Erythroblast (primary cell): ENCODE results near the gene SMAD9.

Experiments
- DNase-seq, 2 experiments: peaks; one replicate each; lab custom pipeline; 2025; lab: John Stamatoyannopoulos, UW
- GATA1 ChIP-seq: IDR thresholded peaks from 2 replicates; pipeline ENCODE4 v1.6.1; 2011; ENCODE audit warnings: low read depth, mild to moderate bottlenecking, control low read depth, low read length, moderate library complexity
- POLR2A ChIP-seq: IDR thresholded peaks from 2 replicates; pipeline ENCODE4 v1.6.1; 2011; ENCODE audit warnings: mild to moderate bottlenecking, low read length

Gene SMAD9

GRCh38 chr13:36918246-36919131 is 1.5 kb downstream of the SMAD9 start:
- TF ChIP-seq POLR2A = no peak
- TF ChIP-seq GATA1 = no peak
- no peak for DNase-seq

- DNase-seq = no peak
- TF ChIP-seq GATA1 (no peak), POLR2A (no peak)
These were observed 2.7 kb downstream of the SMAD9 start for GRCh38 chr13:36917311-36917710.

- TF ChIP-seq GATA1 (no peak), POLR2A (no peak)
These were observed 4.0 kb downstream of the SMAD9 start for GRCh38 chr13:36915896-36916640.

GRCh38 chr13:36915106-36915505 is 4.9 kb downstream of the SMAD9 start:
- no peak for DNase-seq
- TF ChIP-seq GATA1 = no peak
- TF ChIP-seq POLR2A = no peak

More at GRCh38 chr13:36915896-36916640, 4.0 kb downstream of the SMAD9 start:
- DNase-seq = no peak

- DNase-seq = no peak
These were observed 5.4 kb downstream of the SMAD9 start for GRCh38 chr13:36914648-36915047.

DNA sequence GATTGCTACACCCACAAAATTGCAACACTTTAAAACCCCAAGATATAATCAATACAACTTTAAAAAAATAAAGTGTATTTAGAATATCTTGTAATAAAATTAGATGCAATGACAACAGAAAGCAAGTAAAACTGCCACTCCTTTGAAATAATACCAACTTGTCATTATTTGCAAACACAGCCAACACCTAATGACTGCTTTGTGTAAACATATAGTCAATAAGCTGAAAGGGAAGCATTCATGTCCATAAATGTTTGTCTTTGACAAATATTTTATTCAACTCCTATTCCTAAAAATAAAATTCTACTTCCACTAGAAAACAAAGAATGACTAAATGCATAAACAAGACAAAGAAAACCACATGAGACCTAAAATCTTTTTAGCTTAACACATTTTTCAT is 6.6 kb downstream of the SMAD9 start:
- TF ChIP-seq GATA1 (no peak), POLR2A (no peak)
- DNase-seq = no peak

More at GRCh38 chr13:36914648-36915047, 5.4 kb downstream of the SMAD9 start:
- TF ChIP-seq GATA1 (no peak), POLR2A (no peak)

- no peak for TF ChIP-seq POLR2A
- no peak for DNase-seq
These were observed 7.1 kb downstream of the SMAD9 start for GRCh38 chr13:36912973-36913372.

DNA sequence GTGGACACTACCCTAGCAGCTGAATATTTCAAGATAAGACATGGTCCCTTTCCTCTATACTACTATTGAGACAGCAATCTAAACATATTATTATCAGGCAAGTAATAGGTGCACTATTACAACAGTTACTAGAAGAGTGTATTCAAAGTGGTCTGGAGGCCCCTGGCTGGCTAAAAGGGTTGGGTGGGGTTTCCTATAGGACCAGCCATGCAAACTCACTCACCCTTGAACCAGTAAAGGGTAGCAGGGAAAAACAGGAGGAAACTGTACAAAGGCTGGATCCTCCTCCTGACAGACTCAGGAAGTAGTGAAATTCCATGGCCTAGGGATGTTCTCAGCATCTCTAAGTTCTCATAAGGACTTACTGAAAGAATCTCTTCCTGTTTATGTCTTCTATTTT is 7.7 kb downstream of the SMAD9 start:
- DNase-seq = no peak
- TF ChIP-seq GATA1 (no peak), POLR2A (no peak)

DNA sequence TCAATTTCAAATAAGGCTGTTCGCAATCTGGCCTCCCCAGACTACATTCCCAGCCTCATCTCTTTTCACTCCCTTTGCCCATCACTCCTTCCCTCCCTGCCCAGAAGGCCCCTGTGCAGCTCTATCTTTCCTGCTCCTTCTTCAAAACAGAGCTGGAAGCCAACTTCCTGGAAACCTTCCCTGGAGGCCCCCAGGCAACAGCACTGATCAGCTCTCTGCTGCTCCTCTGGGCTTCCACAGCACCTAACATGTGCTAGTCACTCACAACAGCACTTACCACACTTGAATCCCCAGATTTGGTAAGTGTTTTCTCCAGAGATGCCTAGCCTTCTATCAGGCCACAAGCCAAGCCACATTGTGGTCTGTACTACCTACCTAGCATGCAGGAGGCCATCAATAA is 9.5 kb downstream of the SMAD9 start:
- DNase-seq = no peak
- no peak for TF ChIP-seq GATA1
- TF ChIP-seq POLR2A = no peak

- TF ChIP-seq GATA1 = no peak
- no peak for TF ChIP-seq POLR2A
- DNase-seq = no peak
These were observed 12.2 kb downstream of the SMAD9 start for GRCh38 chr13:36907821-36908220.

GRCh38 chr13:36907266-36907665 is 12.8 kb downstream of the SMAD9 start:
- no peak for DNase-seq
- TF ChIP-seq GATA1 (no peak), POLR2A (no peak)

- DNase-seq = no peak
- TF ChIP-seq GATA1 (no peak), POLR2A (no peak)
These were observed 14.1 kb downstream of the SMAD9 start for GRCh38 chr13:36905944-36906343.

DNA sequence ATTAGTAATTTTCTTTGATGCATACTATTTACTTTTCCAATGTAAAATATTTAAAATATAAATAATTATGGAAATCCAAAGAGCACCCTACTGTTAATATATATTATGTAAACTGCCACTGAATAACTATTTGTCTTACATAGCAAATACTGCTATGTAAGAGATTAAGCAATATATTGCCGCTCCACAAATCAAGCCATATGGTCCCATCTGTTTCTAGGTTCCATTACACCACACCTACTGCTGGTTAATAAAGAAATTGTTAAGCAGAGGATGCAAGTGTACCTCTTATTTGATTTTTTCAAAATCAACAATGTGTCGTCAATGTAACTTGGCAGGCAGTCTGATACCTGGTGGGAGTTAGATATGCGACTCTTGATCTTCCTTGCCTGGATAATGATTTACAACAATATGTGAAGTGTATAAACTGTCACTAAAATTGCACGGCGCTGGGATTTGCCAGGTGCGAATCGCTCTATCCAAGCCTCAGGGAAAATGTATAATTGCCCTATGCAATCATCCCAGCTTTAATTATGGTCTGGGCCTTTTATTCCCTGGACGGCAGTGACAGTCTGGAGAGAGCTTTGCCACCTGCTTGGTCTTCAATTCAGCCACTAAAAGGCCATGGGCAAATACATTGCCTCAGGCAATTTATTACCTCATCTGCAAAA is 16.0 kb downstream of the SMAD9 start:
- no peak for DNase-seq
- TF ChIP-seq POLR2A = no peak
- TF ChIP-seq GATA1 = no peak
